CD4-positive, alpha-beta T cell treated with Interleukin-21 for 1 hour (primary cell): ENCODE data around the gene TMEM203.

Experiments used
- DNase-seq: peaks from one replicate; pipeline ENCODE4 v3.0.0-alpha.2; 2020

TMEM203 gene

GRCh38 chr9:137217276-137218211, 12.1 kb upstream of the TMEM203 start:
- DNase-seq, result no peak

DNA sequence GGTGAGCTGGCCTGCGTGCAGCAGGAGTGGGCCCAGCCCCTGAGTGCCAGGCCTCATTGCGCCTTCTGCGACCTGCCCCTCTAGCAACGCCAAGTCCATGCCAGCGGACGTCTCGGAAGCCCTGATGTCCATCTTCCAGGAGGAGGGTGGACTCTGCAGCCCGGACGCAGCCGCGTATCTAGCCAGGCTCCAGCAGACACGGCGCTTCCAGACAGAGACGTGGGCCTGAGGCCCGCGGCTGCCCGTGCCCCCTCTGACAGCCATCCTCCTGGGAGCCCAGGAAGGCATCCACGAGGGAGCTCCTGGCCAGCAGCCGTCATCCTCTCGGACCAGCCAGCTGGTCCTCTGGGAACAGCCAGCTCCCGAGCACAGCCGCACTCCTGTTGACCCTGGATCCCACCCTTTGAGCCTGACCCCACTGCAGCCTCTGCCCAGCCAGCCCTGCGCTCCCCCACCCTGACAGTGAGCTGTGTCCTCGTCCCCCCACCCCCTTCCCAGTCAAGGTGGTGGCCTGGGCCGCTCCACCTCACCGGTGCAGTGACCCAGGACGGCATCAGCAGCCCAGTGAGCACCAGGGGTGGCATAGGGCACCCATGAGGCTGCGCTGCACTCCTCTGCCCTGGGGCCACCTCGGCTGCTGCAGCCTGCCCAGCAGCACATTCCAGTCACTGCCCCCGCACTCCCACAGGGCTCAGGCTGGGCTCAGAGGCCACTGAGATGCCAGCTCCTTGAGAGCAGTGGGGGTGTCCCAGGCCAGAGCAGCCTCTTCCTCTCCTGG, 10.9 kb upstream of the TMEM203 start:
- DNase-seq, result no peak

- no peak for DNase-seq
Observed at GRCh38 chr9:137215196-137215986, 9.9 kb upstream of the TMEM203 start.

GRCh38 chr9:137214620-137215019, 9.2 kb upstream of the TMEM203 start:
- DNase-seq, result no peak

GRCh38 chr9:137213160-137214060, 8.0 kb upstream of the TMEM203 start:
- DNase-seq, result no peak

DNA sequence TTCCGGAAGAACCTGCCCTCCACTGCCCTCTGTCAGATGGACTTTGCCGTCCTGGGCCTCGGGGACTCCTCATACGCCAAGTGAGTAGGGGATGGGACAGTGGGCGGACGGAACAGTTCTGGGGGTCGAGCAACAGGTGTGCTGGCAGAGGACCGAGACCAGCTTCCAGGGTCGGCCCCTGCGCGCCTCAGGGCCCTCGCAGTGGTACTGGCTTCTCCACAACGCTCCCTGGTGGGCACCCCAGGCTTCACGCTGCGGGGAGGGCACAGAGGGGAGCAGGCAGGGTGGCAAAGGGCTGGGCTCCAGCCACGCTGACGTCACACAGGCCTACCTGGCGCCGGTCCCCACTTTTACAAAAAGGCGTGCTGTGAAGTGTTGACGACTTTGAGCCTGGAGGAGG, 7.1 kb upstream of the TMEM203 start:
- DNase-seq, result no peak

DNA sequence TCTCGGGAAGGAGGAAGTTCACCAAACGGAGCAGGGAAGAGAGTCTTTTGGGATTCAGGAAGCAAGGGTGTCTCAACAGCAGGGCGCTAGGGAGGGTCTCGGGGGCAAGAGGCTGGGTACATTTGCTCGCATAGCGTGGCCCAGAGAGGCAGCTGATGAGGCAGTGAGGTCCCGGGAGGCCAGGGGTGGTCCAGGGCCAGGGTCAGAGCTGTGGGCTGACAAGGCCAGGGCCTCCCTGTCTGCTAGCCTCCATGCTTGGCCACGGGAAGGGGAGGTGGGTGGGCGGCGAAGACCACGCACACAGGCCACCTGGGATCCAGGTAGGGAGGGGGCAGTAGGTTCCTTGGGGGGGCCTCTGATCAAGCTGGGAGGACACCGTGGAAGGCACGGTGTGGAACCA, 6.1 kb upstream of the TMEM203 start:
- no peak for DNase-seq

DNA sequence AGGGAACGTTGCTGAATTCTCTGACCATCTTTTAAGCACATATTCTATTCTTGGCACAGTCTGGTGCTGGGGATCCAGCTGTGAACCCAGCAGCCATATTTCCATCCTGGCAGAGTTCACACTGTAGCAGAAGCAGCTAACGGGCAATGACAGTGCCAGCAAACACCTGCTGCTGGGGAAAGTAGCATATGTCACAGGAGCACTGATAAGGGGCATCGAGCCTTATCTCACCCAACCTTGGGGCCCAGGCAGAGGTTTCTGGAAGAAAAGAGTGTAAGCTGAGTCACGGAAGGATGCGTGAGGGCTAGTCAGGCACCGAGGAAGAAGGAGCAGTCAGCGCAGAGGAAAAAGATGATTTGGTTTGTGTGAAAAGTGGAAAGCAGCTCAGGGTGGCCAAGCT, 1.2 kb upstream of the TMEM203 start:
- DNase-seq, result no peak

GRCh38 chr9:137204731-137205125, 720 bp downstream of the TMEM203 start:
- no peak for DNase-seq

DNA sequence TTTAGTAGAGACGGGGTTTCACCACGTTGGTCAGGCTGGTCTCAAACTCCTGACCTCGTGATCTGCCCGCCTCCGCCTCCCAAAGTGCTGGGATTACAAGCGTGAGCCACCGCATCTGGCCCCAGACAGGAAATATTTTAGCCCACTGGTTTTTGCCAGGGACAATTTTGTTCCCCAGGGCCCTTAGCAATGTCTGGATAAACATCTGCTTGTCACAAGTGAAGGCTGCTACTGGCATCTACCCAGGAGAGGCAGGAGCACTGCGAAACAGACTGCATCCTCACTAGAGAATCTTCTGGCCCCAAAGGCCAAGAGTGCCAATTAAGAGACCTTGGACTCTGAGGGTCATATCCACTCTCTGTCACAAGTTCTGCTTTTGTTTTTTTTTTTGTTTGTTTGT, 2.5 kb downstream of the TMEM203 start:
- DNase-seq, result no peak

DNA sequence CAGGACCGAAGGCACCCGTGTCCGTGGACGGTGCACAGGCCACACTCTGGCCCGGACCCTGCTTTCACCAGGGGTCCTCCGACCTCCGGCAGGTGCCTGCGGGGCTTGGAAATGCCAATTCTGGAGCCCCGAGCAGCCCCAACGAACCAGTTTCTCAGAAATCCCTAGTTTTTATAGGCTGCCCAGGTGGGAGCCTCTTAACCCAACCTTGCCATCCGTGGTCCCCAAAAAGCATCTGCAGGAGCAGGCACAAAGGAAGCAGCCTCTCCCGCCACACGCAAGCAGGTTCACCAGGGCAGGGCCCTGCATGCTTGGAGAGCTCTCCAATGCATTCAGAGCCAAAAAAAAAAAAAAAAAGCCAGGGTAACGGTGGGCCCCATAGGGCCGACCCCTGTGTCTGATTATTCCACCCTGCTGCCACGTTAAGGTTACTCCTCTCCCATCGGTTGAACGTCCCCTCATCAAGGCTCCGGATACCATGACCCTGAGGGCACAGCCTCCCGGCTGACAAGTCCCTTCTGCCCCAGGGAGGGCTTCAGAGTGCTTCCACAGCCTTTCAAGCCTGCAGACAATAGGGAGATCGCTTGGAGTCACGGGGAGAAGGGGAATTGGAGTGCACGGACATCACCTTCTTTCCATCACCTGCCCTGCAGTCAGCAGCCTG, 4.1 kb downstream of the TMEM203 start:
- DNase-seq, result no peak

- DNase-seq, result peak; percentile 99
Observed at GRCh38 chr9:137200311-137201204, 4.9 kb downstream of the TMEM203 start, which contains the start of gene TPRN. Gene TPRN, minus strand, starts transcription at chr9:137200741. Its CDS starts 30 bp downstream, at chr9:137200711.

DNA sequence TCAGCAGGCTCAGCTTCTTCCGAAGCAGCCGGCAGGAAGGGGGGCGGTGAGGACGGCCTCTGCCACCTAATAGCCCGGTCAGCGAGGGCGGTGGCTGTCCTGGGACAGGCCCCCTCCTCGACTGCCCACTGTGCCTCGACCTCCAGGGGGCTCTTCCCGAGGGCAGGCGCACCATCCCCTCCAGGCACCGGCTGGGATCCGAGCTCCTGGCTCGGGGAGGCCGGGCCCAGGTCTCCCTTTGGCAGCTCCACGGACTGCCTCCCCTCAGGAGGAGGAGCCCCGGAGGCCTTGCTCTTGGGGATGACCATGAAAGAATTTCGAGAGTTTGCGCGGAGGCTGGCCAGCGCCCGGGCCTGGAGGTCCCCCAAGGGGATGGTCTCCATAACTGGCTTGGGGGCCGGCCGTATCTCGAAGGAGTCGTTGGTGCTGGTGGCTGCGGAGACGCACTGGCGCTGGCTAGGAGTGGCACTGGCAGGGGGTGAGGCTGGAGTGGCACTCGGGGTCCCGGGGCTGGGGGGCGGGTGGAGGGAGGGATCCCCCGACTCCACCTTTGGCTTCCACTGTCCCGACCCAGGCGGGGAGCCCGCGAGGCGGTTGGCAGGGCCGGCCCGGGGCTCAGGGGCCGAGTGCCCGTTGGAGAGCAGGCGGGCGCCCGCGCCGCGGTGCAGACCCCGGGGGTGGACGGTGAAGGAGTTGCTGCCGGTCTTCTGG, 5.9 kb downstream of the TMEM203 start:
- no peak for DNase-seq

DNA sequence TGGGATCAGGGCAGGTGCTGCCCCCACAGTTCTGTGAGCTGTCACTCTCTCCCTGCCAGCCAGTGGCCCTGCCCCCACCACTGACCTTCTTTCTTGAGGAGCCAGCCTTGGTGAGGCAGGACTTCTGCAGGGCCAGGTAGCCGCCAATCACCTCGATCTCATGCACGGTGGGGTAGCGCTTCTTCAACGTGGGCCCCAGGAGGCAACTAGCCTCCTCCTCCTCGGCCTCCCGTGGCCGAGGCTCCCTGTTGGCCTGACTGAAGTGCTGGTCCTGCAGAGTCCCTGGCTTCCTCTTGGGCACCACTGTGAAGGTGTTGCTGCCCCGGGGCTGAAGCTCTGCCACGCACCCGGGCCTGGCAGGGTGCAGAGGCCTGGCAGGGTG, 6.6 kb downstream of the TMEM203 start:
- DNase-seq, result no peak

DNA sequence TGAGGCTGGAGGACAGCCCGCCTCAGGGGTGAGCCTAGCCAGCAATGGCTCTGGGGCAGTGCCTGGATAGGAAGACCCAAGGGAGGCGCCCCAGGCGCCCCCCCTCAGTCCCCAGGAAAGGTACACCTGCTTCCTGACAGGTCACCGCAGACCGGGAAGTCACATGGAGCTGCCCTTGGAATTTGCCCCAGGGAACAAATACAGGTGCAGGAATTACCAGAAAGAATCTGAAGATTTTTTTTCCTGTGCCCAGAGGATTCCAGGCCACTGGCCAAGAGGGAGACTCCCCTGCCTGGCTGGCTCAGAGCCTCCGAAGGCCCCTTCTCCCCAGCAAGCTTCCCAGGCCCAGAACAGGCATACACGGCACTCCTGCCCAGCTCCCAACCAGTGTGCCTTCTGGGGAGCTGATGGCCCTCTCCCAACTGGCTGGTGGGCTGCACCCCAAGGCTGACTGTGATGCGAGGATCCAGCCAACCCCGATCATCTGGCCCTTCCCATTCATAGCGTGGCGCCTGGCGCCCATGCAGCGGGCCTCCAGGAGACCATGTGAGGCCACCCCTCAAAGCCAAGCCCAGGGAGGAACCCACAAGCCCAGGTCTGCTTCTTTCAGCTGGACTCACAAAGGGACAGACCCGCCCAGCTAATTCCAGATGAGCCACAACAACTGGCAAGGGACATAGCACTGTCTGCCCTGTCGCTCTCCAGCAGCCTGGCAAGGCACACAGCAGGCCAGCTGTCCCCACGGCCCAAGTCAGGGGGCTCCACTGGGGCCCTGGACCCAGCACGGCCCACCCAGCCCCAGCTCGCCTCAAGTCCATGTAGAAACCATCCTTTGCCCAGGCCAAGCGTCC, 7.2 kb downstream of the TMEM203 start:
- DNase-seq, result no peak

DNA sequence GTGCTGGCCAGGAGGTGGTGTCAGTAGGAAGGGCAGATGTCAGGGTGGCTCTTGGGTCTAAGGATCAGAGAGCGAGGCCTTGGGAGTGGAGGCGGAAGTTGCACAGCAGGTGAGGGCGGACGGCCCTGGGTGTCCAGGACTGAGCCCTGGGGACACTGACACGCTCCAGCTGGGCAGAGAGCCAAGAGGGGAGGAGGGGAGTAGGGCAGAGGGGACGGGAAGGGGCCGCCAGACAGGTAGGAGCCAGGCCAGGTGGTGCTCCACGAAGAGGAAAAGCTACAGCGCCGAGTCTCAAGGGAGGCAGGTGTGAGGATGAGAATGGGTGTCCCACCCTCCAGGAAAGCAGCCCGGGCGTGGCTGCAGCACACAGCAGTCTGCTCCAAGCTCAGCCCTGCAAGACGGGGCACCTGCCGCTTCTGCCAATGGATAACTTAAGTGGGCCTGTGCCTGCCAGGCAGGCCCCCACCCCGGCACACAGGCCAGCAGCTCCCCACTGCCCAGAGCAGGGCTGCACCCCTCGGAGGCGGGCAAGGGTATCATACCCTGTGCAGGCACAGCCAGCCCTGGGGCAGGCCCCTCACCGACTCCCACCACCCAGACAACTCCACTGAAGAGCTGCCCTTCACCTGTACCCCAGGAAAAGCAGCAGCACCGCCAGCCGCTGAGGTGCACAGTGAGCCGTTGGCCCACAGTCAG, 9.8 kb downstream of the TMEM203 start:
- no peak for DNase-seq

DNA sequence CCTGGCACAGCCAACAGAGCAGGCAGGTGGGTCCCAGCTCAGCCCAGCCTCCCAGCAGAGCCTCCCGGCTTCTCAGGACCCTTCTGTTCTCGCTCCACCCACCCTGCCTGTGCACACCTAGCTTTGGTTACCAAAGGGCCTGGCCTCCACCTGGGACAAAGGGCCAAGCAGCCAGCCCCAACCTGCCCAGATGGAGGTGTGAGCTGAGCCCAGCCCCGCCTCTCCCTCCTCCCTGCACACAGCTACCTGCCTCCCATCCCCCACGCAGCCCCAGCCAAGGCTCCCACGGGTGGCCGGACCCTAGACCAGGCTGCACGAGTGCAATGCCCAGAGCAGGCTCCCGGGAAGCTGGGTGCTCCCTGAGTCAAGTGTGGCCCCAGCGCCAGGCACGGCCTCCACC, 10.5 kb downstream of the TMEM203 start:
- no peak for DNase-seq

- DNase-seq, result no peak
Observed at GRCh38 chr9:137194388-137194787, 11.1 kb downstream of the TMEM203 start.
